Endothelial cell of umbilical vein (primary cell): ENCODE measurements around the gene PLEKHS1. TPM values are rescaled to one million over a fixed set of nuclear protein-coding genes. Genes with fewer than 3 reads are reported as not detected.

Experiments used
- BruUV-seq: library from RNA; stranded (reverse); fragments of 400-500 nt; replicated peaks from 2 replicates; lab custom pipeline; 2021; lab: Mats Ljungman, UMichigan
- CTCF ChIA-PET: fragments of 300-600, 350-600 bp; sonication (Branson Sonifier 250); formaldehyde crosslinking; loops from one replicate; lab custom pipeline; 2021; ENCODE audit warnings: antibody characterized with exemption, inconsistent platforms; lab: Charles Lee
- POLR2A ChIA-PET: fragments of 300-600, 350-600 bp; sonication (Branson Sonifier 250); formaldehyde crosslinking; loops from one replicate; lab custom pipeline; 2021; ENCODE audit warnings: antibody characterized with exemption, inconsistent platforms; lab: Charles Lee
- DNase-seq: peaks from one replicate; pipeline ENCODE4 v3.0.0-alpha.2; 2011; ENCODE audit warnings: low read depth, low spot score
- FAIRE-seq: peaks from 2 replicates; lab custom pipeline; 2011; peaks lifted over from hg19 to GRCh38; lab: Jason Lieb, UNC
- H2AFZ ChIP-seq: 2 replicates; pipeline ENCODE4 v1.6.0; 2012; ENCODE audit warnings: low read depth, low read length, control low read depth, inconsistent platforms
- H3K27ac ChIP-seq: 2 replicates; pipeline ENCODE4 v1.5.1; 2011; ENCODE audit warnings: low read depth, mild to moderate bottlenecking, control low read depth, low read length, moderate library complexity; ENCODE audit not compliant: insufficient read depth
- H3K27me3 ChIP-seq, 2 experiments: 2 replicates each; pipeline versions ENCODE4 v1.6.0 to v1.6.1; 2011; ENCODE audit warnings: low read length in 2 of 2, mixed read lengths in 1 of 2; ENCODE audit not compliant: control insufficient read depth in 2 of 2, insufficient read depth in 2 of 2
- H3K36me3 ChIP-seq, 2 experiments: 2 replicates in 1 of 2; 3 replicates in 1 of 2; pipeline ENCODE4 v1.5.1; 2011; ENCODE audit warnings: low read length in 2 of 2, mild to moderate bottlenecking in 1 of 2, moderate library complexity in 1 of 2; ENCODE audit not compliant: control insufficient read depth in 2 of 2, insufficient read depth in 2 of 2; ENCODE audit errors: extremely low read depth in 1 of 2
- H3K4me1 ChIP-seq: 3 replicates; pipeline ENCODE4 v1.5.1; 2011; ENCODE audit warnings: mild to moderate bottlenecking, low read length; ENCODE audit not compliant: control insufficient read depth, insufficient read depth; ENCODE audit errors: extremely low read depth
- H3K4me2 ChIP-seq: 2 replicates; pipeline ENCODE4 v1.6.1; 2011; ENCODE audit warnings: low read length, control low read depth, mixed read lengths; ENCODE audit not compliant: insufficient read depth
- H3K4me3 ChIP-seq, 3 experiments: fragments of 200-600 bp in 1 of 3; sonication (generic), shearing (Covaris generic) in 1 of 3; replicated peaks in 1 of 3; 2 replicates each; pipeline ENCODE4 v1.5.1; 2011 to 2016; ENCODE audit warnings: control low read depth in 3 of 3, low read length in 3 of 3, mild to moderate bottlenecking in 2 of 3, inconsistent platforms in 1 of 3, low read depth in 1 of 3, moderate library complexity in 1 of 3; ENCODE audit not compliant: insufficient read depth in 1 of 3
- H3K79me2 ChIP-seq: 2 replicates; pipeline ENCODE4 v1.6.0; 2012; ENCODE audit warnings: low read length, inconsistent platforms; ENCODE audit not compliant: control insufficient read depth, insufficient read depth
- H3K9ac ChIP-seq: replicated peaks from 2 replicates; pipeline ENCODE3; 2011; ENCODE audit warnings: low read length, control low read depth; ENCODE audit not compliant: insufficient read depth; ENCODE audit errors: extremely low read depth
- H3K9me1 ChIP-seq: replicated peaks from 3 replicates; pipeline ENCODE4 v1.6.0; 2011; ENCODE audit warnings: mild to moderate bottlenecking, low read length; ENCODE audit not compliant: control insufficient read depth, insufficient read depth; ENCODE audit errors: extremely low read depth
- H3K9me3 ChIP-seq: replicated peaks from 2 replicates; pipeline ENCODE4 v1.5.1; 2012; ENCODE audit warnings: low read length, inconsistent platforms; ENCODE audit not compliant: control insufficient read depth, insufficient read depth
- H4K20me1 ChIP-seq: replicated peaks from 2 replicates; pipeline ENCODE3; 2011; ENCODE audit warnings: mild to moderate bottlenecking, low read length; ENCODE audit not compliant: control insufficient read depth, insufficient read depth; ENCODE audit errors: extremely low read depth
- EZH2 ChIP-seq: IDR thresholded peaks from 2 replicates; pipeline ENCODE4 v1.6.1; 2012; ENCODE audit warnings: borderline replicate concordance, low read depth, mild to moderate bottlenecking, moderate library complexity, low read length, inconsistent platforms; ENCODE audit not compliant: severe bottlenecking
- FOS ChIP-seq: IDR thresholded peaks from 2 replicates; pipeline ENCODE4 v1.6.1; 2011; ENCODE audit warnings: mild to moderate bottlenecking, low read length, moderate library complexity, borderline replicate concordance; ENCODE audit not compliant: insufficient read depth
- GATA2 ChIP-seq: IDR thresholded peaks from 2 replicates; pipeline ENCODE4 v1.7.0; 2011; ENCODE audit warnings: low read depth, mild to moderate bottlenecking, moderate library complexity, mixed read lengths, low read length; ENCODE audit not compliant: insufficient read length, insufficient read depth
- JUN ChIP-seq: IDR thresholded peaks from 2 replicates; pipeline ENCODE4 v1.6.1; 2011; ENCODE audit warnings: borderline replicate concordance, low read depth; ENCODE audit not compliant: insufficient read length, insufficient read depth
- MYC ChIP-seq: IDR thresholded peaks from one replicate; pipeline ENCODE4 v1.6.1; 2011; ENCODE audit warnings: mild to moderate bottlenecking, low read depth, low read length
- POLR2A ChIP-seq: IDR thresholded peaks from 2 replicates; pipeline ENCODE4 v1.6.1; 2012; ENCODE audit warnings: low read depth, mild to moderate bottlenecking, control low read depth, low read length
- dilution Hi-C: fragments of 300-500 bp; cut with MboI; formaldehyde crosslinking; loops from one replicate; pipeline ENCODE4 v1.15.0; 2019; ENCODE audit warnings: low sequenced_read_pairs; ENCODE audit not compliant: extremely low pct_ligation_motif_present
- intact Hi-C: fragments of 100-400 bp; cut with micrococcal nuclease; formaldehyde crosslinking; loops from one replicate; pipeline ENCODE4 v1.10.0; 2022
- polyA plus RNA-seq, 4 experiments: library from polyadenylated mRNA; depleted of rRNA in 3 of 4; stranded (reverse) in 3 of 4; unstranded in 1 of 4; fragments of >200 nt; gene quantifications; 2 replicates each; pipeline versions ENCODE4 v1.2.1 to v1.2.3, GENCODE V29; 2011 to 2012; ENCODE audit warnings: missing spikeins in 1 of 4
- total RNA-seq: library from RNA; stranded (reverse); gene quantifications from 2 replicates; pipeline ENCODE4 v1.2.3, GENCODE V29; 2021
- TF ChIP-seq, protein P1 (sequence below), 2 donors: IDR thresholded peaks; 1 replicate in 1 of 2; 2 replicates in 1 of 2; pipeline ENCODE4 v1.5.1; 2011; ENCODE audit warnings: low read length in 2 of 2, mild to moderate bottlenecking in 2 of 2, moderate library complexity in 2 of 2, control low read depth in 1 of 2, inconsistent platforms in 1 of 2, low read depth in 1 of 2; ENCODE audit not compliant: insufficient read depth in 1 of 2; ENCODE audit errors: extremely low read depth in 1 of 2

The PLEKHS1 gene
- total and polyA plus RNA-seq, 2 donors (not counting 3 experiments of a cell fraction or from before 2014, with no cell fraction given): not detected

- FAIRE-seq: no peak
- ChIA-PET POLR2A (no interaction called here), CTCF (interaction anchor here (0.7 to 1.3 kb wide), 2 partner anchors 9 to 11 kb away, joined by 3 to 4 read pairs; no protein-coding TSS in a partner anchor)
- H3K9me3 ChIP-seq: no peaks in the 10 kb centered on the region
- DNase-seq: no peak
- no peaks in the 10 kb centered on the region for H3K9me1 ChIP-seq
- H2AFZ ChIP-seq: no peak overlapping the region
- H3K36me3 ChIP-seq: peaks cover 2 to 3% of the 10 kb centered on the region in 2 experiments
- no peaks in the 10 kb centered on the region for H3K79me2 ChIP-seq
- no TSS peak for BruUV-seq
- no peaks in the 10 kb centered on the region for H3K27me3 ChIP-seq
- no peak overlapping the region for H3K4me3 ChIP-seq
- H3K4me2 ChIP-seq: no peak overlapping the region
- dilution Hi-C loops (no loop called here), intact Hi-C loops (no loop called here)
- H3K4me1 ChIP-seq: peaks cover 11% of the 10 kb centered on the region
- H3K27ac ChIP-seq: no peak overlapping the region
- TF ChIP-seq JUN (no peak), MYC (no peak), EZH2 (no peak), GATA2 (no peak), POLR2A (no peak), FOS (no peak)
- TF ChIP-seq, protein P1, sequence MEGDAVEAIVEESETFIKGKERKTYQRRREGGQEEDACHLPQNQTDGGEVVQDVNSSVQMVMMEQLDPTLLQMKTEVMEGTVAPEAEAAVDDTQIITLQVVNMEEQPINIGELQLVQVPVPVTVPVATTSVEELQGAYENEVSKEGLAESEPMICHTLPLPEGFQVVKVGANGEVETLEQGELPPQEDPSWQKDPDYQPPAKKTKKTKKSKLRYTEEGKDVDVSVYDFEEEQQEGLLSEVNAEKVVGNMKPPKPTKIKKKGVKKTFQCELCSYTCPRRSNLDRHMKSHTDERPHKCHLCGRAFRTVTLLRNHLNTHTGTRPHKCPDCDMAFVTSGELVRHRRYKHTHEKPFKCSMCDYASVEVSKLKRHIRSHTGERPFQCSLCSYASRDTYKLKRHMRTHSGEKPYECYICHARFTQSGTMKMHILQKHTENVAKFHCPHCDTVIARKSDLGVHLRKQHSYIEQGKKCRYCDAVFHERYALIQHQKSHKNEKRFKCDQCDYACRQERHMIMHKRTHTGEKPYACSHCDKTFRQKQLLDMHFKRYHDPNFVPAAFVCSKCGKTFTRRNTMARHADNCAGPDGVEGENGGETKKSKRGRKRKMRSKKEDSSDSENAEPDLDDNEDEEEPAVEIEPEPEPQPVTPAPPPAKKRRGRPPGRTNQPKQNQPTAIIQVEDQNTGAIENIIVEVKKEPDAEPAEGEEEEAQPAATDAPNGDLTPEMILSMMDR (IDR thresholded peaks at IDR 0.05; ENCODE audit: extremely low read depth in 1 of 2, insufficient read depth in 1 of 2, low read depth in 1 of 2, low read length in 2 of 2): no peak
- H4K20me1 ChIP-seq: no peaks in the 10 kb centered on the region
- no peak overlapping the region for H3K9ac ChIP-seq
Observed at GRCh38 chr10:113713640-113713982, 37.9 kb upstream of the PLEKHS1 start.
